Ascending aorta (tissue), 2 donors: Measurements from ENCODE around the gene SLC25A22. TPM values are rescaled to one million over a fixed set of nuclear protein-coding genes. Genes with fewer than 3 reads are reported as not detected.

Experiments used
- DNase-seq, 2 donors: peaks; one replicate each; pipeline ENCODE4 v3.0.0-alpha.2; 2019; ENCODE audit warnings: low spot score in 2 of 2
- H3K27ac ChIP-seq, 2 donors: fragments of 200-600 bp; sonication (generic); one replicate each; pipeline ENCODE4 v1.5.1; 2016 to 2017; ENCODE audit warnings: mild to moderate bottlenecking in 1 of 2
- H3K27me3 ChIP-seq: fragments of 200-600 bp; sonication (generic); one replicate; pipeline ENCODE4 v1.5.1; 2017
- H3K36me3 ChIP-seq, 2 donors: fragments of 200-600 bp; sonication (generic); one replicate each; pipeline ENCODE4 v1.5.1; 2016
- H3K4me1 ChIP-seq, 2 donors: fragments of 200-600 bp; sonication (generic); one replicate each; pipeline ENCODE4 v1.5.1; 2016 to 2017; ENCODE audit warnings: mild to moderate bottlenecking in 1 of 2
- H3K4me3 ChIP-seq, 2 donors: fragments of 200-600 bp; sonication (generic); one replicate each; pipeline ENCODE4 v1.5.1; 2016 to 2017; ENCODE audit warnings: mild to moderate bottlenecking in 1 of 2
- H3K9me3 ChIP-seq, 2 donors: fragments of 200-600 bp; sonication (generic); one replicate each; pipeline ENCODE4 v1.5.1; 2016
- CTCF ChIP-seq, 3 experiments: fragments of 200-600 bp in 2 of 3; fragments of 450-650 bp in 1 of 3; sonication (generic) in 2 of 3; IDR thresholded peaks; one replicate each; pipeline ENCODE4 v1.5.1; 2016 to 2019; ENCODE audit warnings: antibody characterized with exemption in 3 of 3, mild to moderate bottlenecking in 1 of 3, moderate library complexity in 1 of 3
- intact Hi-C: fragments of 100-400 bp; cut with DNase I; formaldehyde crosslinking; loops from one replicate; pipeline ENCODE4 v1.15.1; 2023
- total RNA-seq: library from RNA; depleted of rRNA; stranded (reverse); fragments of >200 nt; gene quantifications from one replicate; pipeline ENCODE4 v1.1.0, GENCODE V29; 2016

Gene SLC25A22
- total RNA-seq, 1 donor from 2014 or later: 5.6 TPM

DNA sequence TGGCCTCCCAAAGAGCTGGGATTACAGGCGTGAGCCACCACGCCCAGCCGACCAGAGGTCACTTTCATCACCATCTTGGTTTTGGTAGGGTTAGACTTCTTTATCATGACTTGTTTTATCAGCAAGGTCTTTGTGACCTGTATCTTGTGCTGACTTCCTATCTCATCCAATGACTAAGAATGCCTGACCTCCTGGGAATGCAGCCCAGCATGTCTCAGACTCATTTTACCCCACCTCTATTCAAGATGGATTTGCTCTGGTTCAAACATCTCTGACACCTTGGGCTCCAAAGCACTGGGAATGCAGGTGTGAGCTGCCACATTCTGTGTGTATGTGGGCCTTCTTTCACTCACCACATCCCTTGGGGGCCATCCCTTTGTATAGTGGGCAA is 55.9 kb downstream of the SLC25A22 start:
- DNase-seq: no peak
- Histone ChIP-seq H3K9me3 (no peaks in the 10 kb centered on the region), H3K27me3 (no peaks in the 10 kb centered on the region), H3K4me1 (peaks cover 0 to 7% of the 10 kb centered on the region in 2 donors), H3K36me3 (no peaks in the 10 kb centered on the region), H3K27ac (no peak overlapping the region), H3K4me3 (no peak overlapping the region)
- intact Hi-C loops: no loop called here
- no peak for TF ChIP-seq CTCF (IDR thresholded peaks at IDR 0.05)

Other genes with a start within 250 kb of the SLC25A22 start
- 1.1 TPM for gene LMNTD2, start 237.5 kb downstream of the SLC25A22 start, total RNA-seq
- 3.5 TPM for gene RASSF7, start 237.3 kb downstream of the SLC25A22 start, total RNA-seq
- gene PHRF1, start 221.8 kb downstream of the SLC25A22 start, total RNA-seq: 25.4 TPM
- gene IRF7, start 182.3 kb downstream of the SLC25A22 start, total RNA-seq: 44.6 TPM
- gene CDHR5, start 173.3 kb downstream of the SLC25A22 start, total RNA-seq: 5.0 TPM
- gene SCT, start 171.1 kb downstream of the SLC25A22 start, total RNA-seq: not detected
- gene DRD4, start 161.0 kb downstream of the SLC25A22 start, total RNA-seq: not detected
- 60.5 TPM for gene DEAF1, start 103.1 kb downstream of the SLC25A22 start, total RNA-seq
- 1.3 TPM for gene TMEM80, start 102.5 kb downstream of the SLC25A22 start, total RNA-seq
- gene EPS8L2, start 92.0 kb downstream of the SLC25A22 start, total RNA-seq: 76.7 TPM
- 245 TPM for gene TALDO1, start 50.8 kb downstream of the SLC25A22 start, total RNA-seq
- 12.2 TPM for gene GATD1, start 20.8 kb downstream of the SLC25A22 start, total RNA-seq
- gene CEND1, start 8.2 kb downstream of the SLC25A22 start, total RNA-seq: not detected
- gene PIDD1, start 7.0 kb upstream of the SLC25A22 start, total RNA-seq: 7.1 TPM
- gene RPLP2, start 11.7 kb upstream of the SLC25A22 start, total RNA-seq: 897 TPM
- 214 TPM for gene PNPLA2, start 20.6 kb upstream of the SLC25A22 start, total RNA-seq
- gene CRACR2B, start 29.6 kb upstream of the SLC25A22 start, total RNA-seq: 20.5 TPM
- gene CD151, start 34.7 kb upstream of the SLC25A22 start, total RNA-seq: 898 TPM
- 141 TPM for gene POLR2L, start 44.2 kb upstream of the SLC25A22 start, total RNA-seq
- 252 TPM for gene TSPAN4, start 44.6 kb upstream of the SLC25A22 start, total RNA-seq
- gene CHID1, start 112.5 kb upstream of the SLC25A22 start, total RNA-seq: 69.4 TPM
- 118 TPM for gene AP2A2, start 127.6 kb upstream of the SLC25A22 start, total RNA-seq
- gene MUC6, start 238.4 kb upstream of the SLC25A22 start, total RNA-seq: not detected